WERI-Rb-1 (cell line): ENCODE results near the gene MAML2.

Experiments
- DNase-seq: peaks from one replicate; pipeline ENCODE4 v3.0.0-alpha.2; 2020
- H3K27ac ChIP-seq: fragments of 250-450 bp; sonication (Bioruptor Pico); 2 replicates; pipeline ENCODE4 v1.5.1; 2020; ENCODE audit warnings: mild to moderate bottlenecking, moderate library complexity
- H3K27me3 ChIP-seq: fragments of 250-450 bp; sonication (Bioruptor Pico); 2 replicates; pipeline ENCODE4 v1.5.1; 2021; ENCODE audit warnings: mild to moderate bottlenecking, low read depth, moderate library complexity; ENCODE audit not compliant: insufficient read depth, severe bottlenecking
- H3K36me3 ChIP-seq: fragments of 250-450 bp; sonication (Bioruptor Pico); 2 replicates; pipeline ENCODE4 v1.5.1; 2020; ENCODE audit warnings: mild to moderate bottlenecking, moderate library complexity
- H3K4me3 ChIP-seq: 2 replicates; pipeline ENCODE4 v1.5.1; 2011; ENCODE audit warnings: low read depth, mild to moderate bottlenecking, control low read depth, low read length
- H3K9me3 ChIP-seq: fragments of 250-450 bp; sonication (Bioruptor Pico); 2 replicates; pipeline ENCODE4 v1.5.1; 2021; ENCODE audit warnings: mild to moderate bottlenecking, moderate library complexity; ENCODE audit not compliant: severe bottlenecking
- TF ChIP-seq, protein P1 (sequence below): IDR thresholded peaks from 2 replicates; pipeline ENCODE4 v1.5.1; 2011; ENCODE audit warnings: low read depth, mild to moderate bottlenecking, control low read depth, inconsistent platforms, low read length

MAML2 gene

DNA sequence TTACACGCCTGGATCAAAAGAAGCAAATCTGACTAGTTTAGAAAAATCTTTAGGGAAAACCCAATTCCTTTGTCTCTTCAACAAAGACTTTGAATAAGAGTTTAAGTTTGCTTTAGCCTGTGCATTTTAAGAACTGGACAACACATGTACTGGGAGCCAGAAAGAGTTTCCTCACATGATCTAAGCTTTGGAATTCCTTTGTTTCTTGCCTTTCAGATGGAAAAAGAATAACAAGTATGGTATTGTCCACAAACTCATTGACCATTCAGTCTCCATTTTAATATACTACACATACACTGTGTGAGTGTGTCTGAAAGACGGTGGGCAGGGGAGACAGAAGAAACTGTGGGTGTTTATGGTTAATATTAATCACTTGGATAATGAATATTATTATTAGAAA is 205.6 kb downstream of the MAML2 start:
- TF ChIP-seq, protein P1, sequence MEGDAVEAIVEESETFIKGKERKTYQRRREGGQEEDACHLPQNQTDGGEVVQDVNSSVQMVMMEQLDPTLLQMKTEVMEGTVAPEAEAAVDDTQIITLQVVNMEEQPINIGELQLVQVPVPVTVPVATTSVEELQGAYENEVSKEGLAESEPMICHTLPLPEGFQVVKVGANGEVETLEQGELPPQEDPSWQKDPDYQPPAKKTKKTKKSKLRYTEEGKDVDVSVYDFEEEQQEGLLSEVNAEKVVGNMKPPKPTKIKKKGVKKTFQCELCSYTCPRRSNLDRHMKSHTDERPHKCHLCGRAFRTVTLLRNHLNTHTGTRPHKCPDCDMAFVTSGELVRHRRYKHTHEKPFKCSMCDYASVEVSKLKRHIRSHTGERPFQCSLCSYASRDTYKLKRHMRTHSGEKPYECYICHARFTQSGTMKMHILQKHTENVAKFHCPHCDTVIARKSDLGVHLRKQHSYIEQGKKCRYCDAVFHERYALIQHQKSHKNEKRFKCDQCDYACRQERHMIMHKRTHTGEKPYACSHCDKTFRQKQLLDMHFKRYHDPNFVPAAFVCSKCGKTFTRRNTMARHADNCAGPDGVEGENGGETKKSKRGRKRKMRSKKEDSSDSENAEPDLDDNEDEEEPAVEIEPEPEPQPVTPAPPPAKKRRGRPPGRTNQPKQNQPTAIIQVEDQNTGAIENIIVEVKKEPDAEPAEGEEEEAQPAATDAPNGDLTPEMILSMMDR, result no peak
- Histone ChIP-seq H3K9me3 (no peaks in the 10 kb centered on the region), H3K4me3 (no peak overlapping the region), H3K36me3 (no peaks in the 10 kb centered on the region), H3K27ac (no peak overlapping the region), H3K27me3 (no peaks in the 10 kb centered on the region)
- DNase-seq, result no peak

DNA sequence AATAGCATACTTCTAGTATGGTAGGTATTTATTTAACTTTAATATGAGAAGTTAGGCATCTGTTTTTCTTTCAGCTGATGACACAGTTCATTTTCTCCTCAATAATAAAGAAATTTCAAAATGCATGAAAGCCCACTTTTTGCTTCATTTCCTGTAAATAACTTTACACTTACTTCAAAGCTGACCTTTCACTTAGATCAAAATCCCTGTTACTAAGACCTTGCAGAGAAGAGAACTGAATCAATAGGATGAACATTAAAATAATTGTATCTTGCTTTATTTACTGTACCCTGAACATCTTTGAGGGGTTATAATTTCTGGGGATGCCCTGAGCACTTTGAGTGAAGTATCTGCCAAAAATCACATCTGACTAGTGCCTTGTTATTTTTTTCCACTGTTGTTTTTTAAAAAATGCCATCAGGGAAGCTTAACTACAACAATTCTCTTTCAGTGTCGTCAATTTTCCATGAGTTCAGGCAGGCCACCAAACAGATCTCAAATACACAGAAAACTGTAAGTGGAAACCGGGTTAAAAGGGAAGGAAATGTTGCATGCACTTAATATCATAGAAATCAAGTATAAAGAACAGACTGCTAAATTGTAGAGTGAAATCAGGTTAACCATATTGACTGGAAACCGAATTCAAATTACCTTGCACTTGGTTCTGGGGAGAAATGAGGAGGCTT is 206.2 kb downstream of the MAML2 start:
- DNase-seq, result no peak
- H3K9me3 ChIP-seq, result no peaks in the 10 kb centered on the region
- H3K27ac ChIP-seq, result no peak overlapping the region
- no peak overlapping the region for H3K4me3 ChIP-seq
- no peaks in the 10 kb centered on the region for H3K36me3 ChIP-seq
- TF ChIP-seq, protein P1, result no peak
- H3K27me3 ChIP-seq, result no peaks in the 10 kb centered on the region

DNA sequence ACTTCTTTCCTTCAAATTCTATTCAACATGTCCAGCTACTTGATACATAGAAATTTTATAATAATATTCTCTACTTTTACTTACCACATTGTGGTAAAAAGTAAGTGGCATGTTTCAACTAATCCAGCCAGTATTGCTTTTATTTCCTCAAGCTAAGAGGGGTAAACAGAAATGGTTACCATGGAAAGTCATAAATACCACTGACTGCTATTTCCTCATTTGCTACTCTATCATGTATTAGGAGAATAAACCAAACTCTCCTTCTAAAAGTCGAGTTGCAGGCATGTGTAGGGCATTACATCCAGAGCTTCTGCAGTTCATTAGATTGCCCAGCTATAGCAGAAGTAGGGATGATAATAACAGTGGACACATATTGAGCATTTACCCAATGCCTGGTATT is 208.4 kb downstream of the MAML2 start:
- DNase-seq, result no peak
- no peak overlapping the region for H3K27ac ChIP-seq
- TF ChIP-seq, protein P1, result no peak
- H3K9me3 ChIP-seq, result no peaks in the 10 kb centered on the region
- H3K27me3 ChIP-seq, result no peaks in the 10 kb centered on the region
- H3K4me3 ChIP-seq, result no peak overlapping the region
- no peaks in the 10 kb centered on the region for H3K36me3 ChIP-seq

DNA sequence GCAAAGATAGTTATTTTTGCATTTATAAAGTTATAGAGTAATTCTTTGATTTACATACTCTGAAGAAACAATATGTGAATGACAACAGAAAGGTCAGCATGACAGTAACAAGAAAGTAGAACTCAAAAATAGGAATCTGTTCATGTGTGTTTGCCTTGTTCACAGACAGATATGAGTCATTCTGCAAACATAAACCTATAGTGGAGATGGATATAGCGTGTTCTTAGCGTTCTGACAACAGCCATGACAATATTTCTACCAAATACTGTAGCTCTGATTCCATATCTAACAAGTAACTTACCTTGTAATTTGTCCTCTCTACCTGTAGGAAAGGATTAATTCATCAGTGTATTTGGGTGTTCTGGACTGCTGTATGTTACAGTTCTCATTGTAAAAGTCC is 210.6 kb downstream of the MAML2 start:
- H3K27me3 ChIP-seq, result no peaks in the 10 kb centered on the region
- TF ChIP-seq, protein P1, result no peak
- DNase-seq, result no peak
- H3K4me3 ChIP-seq, result no peak overlapping the region
- no peaks in the 10 kb centered on the region for H3K9me3 ChIP-seq
- no peak overlapping the region for H3K27ac ChIP-seq
- no peaks in the 10 kb centered on the region for H3K36me3 ChIP-seq

DNA sequence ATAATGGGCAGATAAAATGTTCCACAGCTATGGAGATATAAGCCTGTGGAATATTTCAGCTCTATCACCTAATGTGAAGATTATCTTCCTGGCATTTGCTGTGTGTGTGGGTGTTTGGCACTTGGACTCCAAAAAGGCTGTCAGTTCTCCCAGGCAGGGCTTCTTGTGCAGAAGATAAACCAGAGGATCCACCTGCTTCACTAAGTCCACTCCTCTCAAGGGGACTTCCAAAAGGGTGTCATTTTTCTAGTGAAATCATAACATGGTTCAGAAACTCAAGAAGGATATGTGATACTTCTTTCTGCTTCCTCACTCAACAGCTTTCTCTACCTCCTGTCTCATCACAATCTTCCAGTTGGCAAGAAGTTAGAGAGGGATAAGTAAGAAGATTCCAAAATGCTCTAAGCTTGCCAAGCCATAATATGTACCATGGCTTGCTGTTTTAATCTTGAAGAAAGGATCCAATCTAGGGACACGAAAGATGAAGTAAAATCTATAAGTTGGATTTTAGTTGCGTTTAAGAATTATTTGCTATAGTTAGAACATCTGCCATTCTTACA is 212.9 kb downstream of the MAML2 start:
- Histone ChIP-seq H3K4me3 (no peak overlapping the region), H3K27ac (no peak overlapping the region), H3K27me3 (no peaks in the 10 kb centered on the region), H3K36me3 (no peaks in the 10 kb centered on the region; the same call in 1 of the 2 replicates), H3K9me3 (no peaks in the 10 kb centered on the region)
- DNase-seq, result no peak
- TF ChIP-seq, protein P1, result no peak

DNA sequence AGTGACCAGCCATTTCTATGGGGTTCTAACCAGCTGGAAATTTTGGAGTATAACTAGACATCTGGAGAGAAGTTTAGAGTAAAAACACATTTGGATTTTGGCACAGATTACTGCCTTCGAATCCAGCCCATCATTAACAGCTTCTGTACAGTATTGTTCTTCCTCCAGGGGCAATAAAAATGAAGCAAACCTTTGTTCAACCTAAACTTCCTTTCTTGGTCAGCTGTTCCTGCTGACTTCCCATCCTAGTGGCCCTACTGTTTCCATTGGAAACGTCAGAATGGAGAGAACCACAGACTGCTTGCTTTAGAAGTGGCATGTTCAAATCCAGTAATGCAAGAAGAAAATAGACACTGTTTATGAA is 215.4 kb downstream of the MAML2 start:
- TF ChIP-seq, protein P1, result no peak
- DNase-seq, result no peak
- no peak overlapping the region for H3K4me3 ChIP-seq
- no peak overlapping the region for H3K27ac ChIP-seq
- no peaks in the 10 kb centered on the region; the same call in 1 of the 2 replicates for H3K36me3 ChIP-seq
- no peaks in the 10 kb centered on the region for H3K27me3 ChIP-seq
- H3K9me3 ChIP-seq, result no peaks in the 10 kb centered on the region
